SK-N-SH treated with all-trans-retinoic acid at 6 μM for 48 hours (cell line): Measurements from ENCODE around the gene TRIM40.

ENCODE experiments used
- ATAC-seq: fragments of 200-7000 bp; cut with Tn5 transposase; 3 replicates; pipeline ENCODE4 v1.9.1; 2020; ENCODE audit warnings: mild to moderate bottlenecking, moderate library complexity
- ARNTL ChIP-seq: fragments of 450-650 bp; formaldehyde crosslinking; IDR thresholded peaks from 2 replicates; pipeline ENCODE4 v1.5.0; 2020; ENCODE audit warnings: low read depth, mild to moderate bottlenecking, moderate library complexity, borderline replicate concordance
- BACH2 ChIP-seq: fragments of 250-450 bp; sonication (Bioruptor Pico); IDR thresholded peaks from 2 replicates; pipeline ENCODE4 v1.9.0; 2021; ENCODE audit warnings: mild to moderate bottlenecking, borderline replicate concordance
- CSRNP3 ChIP-seq: fragments of 250-450 bp; sonication (Bioruptor Pico); IDR thresholded peaks from 2 replicates; pipeline ENCODE4 v1.5.1; 2021; ENCODE audit warnings: mild to moderate bottlenecking, moderate library complexity
- ESRRG ChIP-seq: fragments of 250-450 bp; sonication (Bioruptor Pico); IDR thresholded peaks from 2 replicates; pipeline ENCODE4 v1.6.1; 2021; ENCODE audit warnings: mild to moderate bottlenecking
- GLIS3 ChIP-seq: fragments of 250-450 bp; sonication (Bioruptor Pico); IDR thresholded peaks from 2 replicates; pipeline ENCODE4 v1.5.0; 2020; ENCODE audit warnings: mild to moderate bottlenecking, moderate library complexity
- ISL1 ChIP-seq: fragments of 250-450 bp; sonication (Bioruptor Pico); IDR thresholded peaks from 2 replicates; pipeline ENCODE4 v2.1.2; 2022; ENCODE audit warnings: mild to moderate bottlenecking, moderate library complexity
- OSR1 ChIP-seq: fragments of 250-450 bp; sonication (Bioruptor Pico); IDR thresholded peaks from 2 replicates; pipeline ENCODE4 v1.8.0; 2022; ENCODE audit warnings: moderate library complexity, mild to moderate bottlenecking, inconsistent platforms
- PATZ1 ChIP-seq: fragments of 250-450 bp; sonication (Bioruptor Pico); IDR thresholded peaks from 2 replicates; pipeline ENCODE4 v1.8.0; 2020; ENCODE audit warnings: mild to moderate bottlenecking, moderate library complexity, borderline replicate concordance
- POU6F1 ChIP-seq: fragments of 250-450 bp; sonication (Bioruptor Pico); IDR thresholded peaks from 2 replicates; pipeline ENCODE4 v1.8.0; 2021; ENCODE audit warnings: low read depth, mild to moderate bottlenecking, moderate library complexity, borderline replicate concordance
- RARB ChIP-seq: fragments of 250-450 bp; sonication (Bioruptor Pico); IDR thresholded peaks from 2 replicates; pipeline ENCODE4 v1.8.0; 2021; ENCODE audit warnings: mild to moderate bottlenecking, moderate library complexity
- SNAI2 ChIP-seq: fragments of 250-450 bp; sonication (Bioruptor Pico); IDR thresholded peaks from 2 replicates; pipeline ENCODE4 v1.5.0; 2020; ENCODE audit warnings: mild to moderate bottlenecking, moderate library complexity
- TCF4 ChIP-seq: fragments of 250-450 bp; sonication (Bioruptor Pico); IDR thresholded peaks from 2 replicates; pipeline ENCODE4 v1.8.0; 2021; ENCODE audit warnings: mild to moderate bottlenecking, moderate library complexity, borderline replicate concordance
- ZC3H10 ChIP-seq: fragments of 250-450 bp; sonication (Bioruptor Pico); IDR thresholded peaks from 2 replicates; pipeline ENCODE4 v1.5.1; 2021; ENCODE audit warnings: mild to moderate bottlenecking, moderate library complexity
- ZFP3 ChIP-seq: fragments of 250-450 bp; sonication (Bioruptor Pico); IDR thresholded peaks from 2 replicates; pipeline ENCODE4 v1.5.0; 2020; ENCODE audit warnings: mild to moderate bottlenecking, moderate library complexity
- ZFP30 ChIP-seq: fragments of 450-650 bp; formaldehyde crosslinking; IDR thresholded peaks from 2 replicates; pipeline ENCODE4 v1.5.0; 2022; ENCODE audit warnings: mild to moderate bottlenecking, moderate library complexity
- ZNF8 ChIP-seq: fragments of 450-650 bp; formaldehyde crosslinking; IDR thresholded peaks from 2 replicates; pipeline ENCODE4 v1.5.0; 2020; ENCODE audit warnings: mild to moderate bottlenecking, moderate library complexity
- TF ChIP-seq, protein P1 (sequence below): fragments of 250-450 bp; sonication (Bioruptor Pico); IDR thresholded peaks from 2 replicates; pipeline ENCODE4 v1.5.1; 2020; ENCODE audit warnings: low read depth, mild to moderate bottlenecking, moderate library complexity
- TF ChIP-seq, protein P2 (sequence below): fragments of 250-450 bp; sonication (Bioruptor Pico); IDR thresholded peaks from 2 replicates; pipeline ENCODE4 v1.5.0; 2020; ENCODE audit warnings: mild to moderate bottlenecking, moderate library complexity

Gene TRIM40

DNA sequence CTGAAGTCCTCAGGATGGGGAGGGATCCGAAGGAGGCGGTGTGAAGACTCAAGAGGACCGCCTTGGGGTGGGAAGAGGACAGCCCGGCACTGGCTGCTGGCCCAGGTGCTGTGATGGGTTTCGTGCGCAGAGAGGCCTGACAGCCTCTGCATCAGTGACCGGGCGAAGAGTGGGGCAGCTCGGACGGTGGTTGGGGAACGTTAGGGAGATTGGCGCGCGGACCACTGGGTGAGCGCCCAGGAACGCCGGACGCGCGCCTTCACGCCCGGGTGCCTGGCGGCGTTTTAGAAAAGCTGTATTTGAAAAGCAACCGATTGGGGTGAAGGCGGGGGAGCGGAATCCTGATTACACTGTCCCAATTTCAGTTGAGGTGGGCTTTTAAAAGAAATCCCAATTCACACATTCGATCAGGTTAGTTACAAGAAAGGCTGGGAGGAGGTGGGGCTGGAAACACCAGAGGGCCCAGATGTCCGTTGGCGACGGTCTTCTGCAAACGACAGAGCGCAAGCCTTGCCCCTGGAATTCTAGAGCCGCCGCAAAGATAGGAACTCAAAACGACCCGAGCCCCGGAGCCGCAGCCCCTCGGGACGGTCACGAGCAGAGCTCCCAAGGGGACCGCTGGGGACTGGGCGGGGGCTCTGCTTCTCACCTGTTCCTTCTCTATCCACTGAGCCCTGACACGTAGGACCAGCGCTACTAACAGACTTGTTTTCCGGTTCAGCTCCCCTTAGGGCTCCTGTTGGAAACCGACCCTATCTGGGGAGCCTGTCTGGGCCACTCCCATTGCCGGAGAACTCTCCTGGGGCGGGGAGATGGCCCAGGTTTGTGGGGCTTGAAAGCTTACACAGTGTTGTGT lies 8.5 kb upstream of the TRIM40 start:
- TF ChIP-seq BACH2 (CRISPR knock-in tag) (no peak), ZC3H10 (CRISPR knock-in tag) (no peak)
- ATAC-seq: no peak

GRCh38 chr6:30129265-30130178 lies 6.4 kb upstream of the TRIM40 start:
- TF ChIP-seq ESRRG (no peak), TCF4 (CRISPR knock-in tag) (no peak), PATZ1 (CRISPR knock-in tag) (no peak), ZC3H10 (CRISPR knock-in tag) (no peak), RARB (CRISPR knock-in tag) (no peak), ISL1 (CRISPR knock-in tag) (no peak), SNAI2 (CRISPR knock-in tag) (no peak), OSR1 (CRISPR knock-in tag) (no peak), ZFP30 (CRISPR knock-in tag) (no peak), POU6F1 (CRISPR knock-in tag) (no peak), CSRNP3 (no peak), BACH2 (CRISPR knock-in tag) (no peak), ZNF8 (CRISPR knock-in tag) (no peak), ARNTL (CRISPR knock-in tag) (no peak), GLIS3 (CRISPR knock-in tag) (no peak), ZFP3 (CRISPR knock-in tag) (no peak)
- TF ChIP-seq, protein P1, sequence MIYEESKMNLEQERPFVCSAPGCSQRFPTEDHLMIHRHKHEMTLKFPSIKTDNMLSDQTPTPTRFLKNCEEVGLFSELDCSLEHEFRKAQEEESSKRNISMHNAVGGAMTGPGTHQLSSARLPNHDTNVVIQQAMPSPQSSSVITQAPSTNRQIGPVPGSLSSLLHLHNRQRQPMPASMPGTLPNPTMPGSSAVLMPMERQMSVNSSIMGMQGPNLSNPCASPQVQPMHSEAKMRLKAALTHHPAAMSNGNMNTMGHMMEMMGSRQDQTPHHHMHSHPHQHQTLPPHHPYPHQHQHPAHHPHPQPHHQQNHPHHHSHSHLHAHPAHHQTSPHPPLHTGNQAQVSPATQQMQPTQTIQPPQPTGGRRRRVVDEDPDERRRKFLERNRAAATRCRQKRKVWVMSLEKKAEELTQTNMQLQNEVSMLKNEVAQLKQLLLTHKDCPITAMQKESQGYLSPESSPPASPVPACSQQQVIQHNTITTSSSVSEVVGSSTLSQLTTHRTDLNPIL (CRISPR knock-in tag): no peak
- TF ChIP-seq, protein P2, sequence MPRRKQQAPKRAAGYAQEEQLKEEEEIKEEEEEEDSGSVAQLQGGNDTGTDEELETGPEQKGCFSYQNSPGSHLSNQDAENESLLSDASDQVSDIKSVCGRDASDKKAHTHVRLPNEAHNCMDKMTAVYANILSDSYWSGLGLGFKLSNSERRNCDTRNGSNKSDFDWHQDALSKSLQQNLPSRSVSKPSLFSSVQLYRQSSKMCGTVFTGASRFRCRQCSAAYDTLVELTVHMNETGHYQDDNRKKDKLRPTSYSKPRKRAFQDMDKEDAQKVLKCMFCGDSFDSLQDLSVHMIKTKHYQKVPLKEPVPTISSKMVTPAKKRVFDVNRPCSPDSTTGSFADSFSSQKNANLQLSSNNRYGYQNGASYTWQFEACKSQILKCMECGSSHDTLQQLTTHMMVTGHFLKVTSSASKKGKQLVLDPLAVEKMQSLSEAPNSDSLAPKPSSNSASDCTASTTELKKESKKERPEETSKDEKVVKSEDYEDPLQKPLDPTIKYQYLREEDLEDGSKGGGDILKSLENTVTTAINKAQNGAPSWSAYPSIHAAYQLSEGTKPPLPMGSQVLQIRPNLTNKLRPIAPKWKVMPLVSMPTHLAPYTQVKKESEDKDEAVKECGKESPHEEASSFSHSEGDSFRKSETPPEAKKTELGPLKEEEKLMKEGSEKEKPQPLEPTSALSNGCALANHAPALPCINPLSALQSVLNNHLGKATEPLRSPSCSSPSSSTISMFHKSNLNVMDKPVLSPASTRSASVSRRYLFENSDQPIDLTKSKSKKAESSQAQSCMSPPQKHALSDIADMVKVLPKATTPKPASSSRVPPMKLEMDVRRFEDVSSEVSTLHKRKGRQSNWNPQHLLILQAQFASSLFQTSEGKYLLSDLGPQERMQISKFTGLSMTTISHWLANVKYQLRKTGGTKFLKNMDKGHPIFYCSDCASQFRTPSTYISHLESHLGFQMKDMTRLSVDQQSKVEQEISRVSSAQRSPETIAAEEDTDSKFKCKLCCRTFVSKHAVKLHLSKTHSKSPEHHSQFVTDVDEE (CRISPR knock-in tag): no peak
- ATAC-seq: no peak

DNA sequence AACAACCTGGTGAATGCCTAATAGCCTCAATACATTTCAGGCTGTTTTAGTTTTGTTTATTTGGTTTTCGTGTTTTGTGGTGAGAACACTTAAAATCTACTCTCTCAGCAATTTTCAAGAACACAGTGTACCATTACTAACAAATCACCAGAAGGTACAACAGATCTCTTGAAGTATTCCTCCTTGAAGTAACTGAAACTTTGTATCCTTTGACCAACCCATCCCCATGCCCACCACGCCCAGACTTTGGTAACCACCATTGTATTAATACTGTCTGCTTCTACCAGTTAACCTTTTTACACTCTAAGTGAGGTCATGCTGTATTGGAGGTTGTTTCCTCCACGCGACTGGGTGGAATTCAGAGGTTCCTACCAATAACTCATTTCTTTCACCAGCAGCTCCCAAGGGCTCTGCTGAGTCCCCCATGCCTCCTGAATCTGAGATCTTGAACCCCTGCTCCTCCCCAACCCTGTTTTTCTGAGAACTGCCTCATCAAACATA lies 5.7 kb upstream of the TRIM40 start:
- TF ChIP-seq ESRRG (no peak), ZFP30 (CRISPR knock-in tag) (no peak)

More for the DNA sequence above, 5.7 kb upstream of the TRIM40 start:
- no peak for ATAC-seq
